HEK293T (cell line): ENCODE measurements around the gene CDCP1.

Experiments
- ARNT ChIP-seq: fragments of 450-650 bp; IDR thresholded peaks from 2 replicates; pipeline ENCODE4 v1.6.1; 2017; ENCODE audit warnings: mild to moderate bottlenecking
- BHLHE40 ChIP-seq: fragments of 450-650 bp; IDR thresholded peaks from 2 replicates; pipeline ENCODE4 v1.6.1; 2016; ENCODE audit warnings: mild to moderate bottlenecking, moderate library complexity, borderline replicate concordance
- CTBP1 ChIP-seq: fragments of 450-650 bp; IDR thresholded peaks from 2 replicates; pipeline ENCODE4 v1.6.1; 2016; ENCODE audit warnings: borderline replicate concordance
- ELF4 ChIP-seq: fragments of 450-650 bp; IDR thresholded peaks from 2 replicates; pipeline ENCODE4 v1.6.1; 2017; ENCODE audit warnings: antibody characterized with exemption
- FOXA1 ChIP-seq: fragments of 450-650 bp; IDR thresholded peaks from 2 replicates; pipeline ENCODE4 v1.6.1; 2016; ENCODE audit warnings: mild to moderate bottlenecking
- FOXK2 ChIP-seq: fragments of 450-650 bp; IDR thresholded peaks from 2 replicates; pipeline ENCODE4 v1.6.1; 2016; ENCODE audit warnings: mild to moderate bottlenecking
- FOXM1 ChIP-seq: fragments of 450-650 bp; IDR thresholded peaks from 2 replicates; pipeline ENCODE4 v1.6.1; 2017; ENCODE audit warnings: mild to moderate bottlenecking, borderline replicate concordance
- HDGF ChIP-seq: fragments of 450-650 bp; IDR thresholded peaks from 2 replicates; pipeline ENCODE4 v1.6.1; 2017; ENCODE audit warnings: antibody characterized with exemption, borderline replicate concordance
- L3MBTL2 ChIP-seq: fragments of 450-650 bp; conservative IDR thresholded peaks from 2 replicates; pipeline ENCODE4 v1.6.1; 2016; ENCODE audit warnings: mild to moderate bottlenecking
- SP1 ChIP-seq: fragments of 450-650 bp; IDR thresholded peaks from 2 replicates; pipeline ENCODE4 v1.6.1; 2017
- SUZ12 ChIP-seq: fragments of 450-650 bp; IDR thresholded peaks from 2 replicates; pipeline ENCODE4 v1.6.1; 2016; ENCODE audit warnings: mild to moderate bottlenecking
- TF ChIP-seq, protein P1 (sequence below): fragments of 450-650 bp; IDR thresholded peaks from 2 replicates; pipeline ENCODE4 v1.6.1; 2016

DNA sequence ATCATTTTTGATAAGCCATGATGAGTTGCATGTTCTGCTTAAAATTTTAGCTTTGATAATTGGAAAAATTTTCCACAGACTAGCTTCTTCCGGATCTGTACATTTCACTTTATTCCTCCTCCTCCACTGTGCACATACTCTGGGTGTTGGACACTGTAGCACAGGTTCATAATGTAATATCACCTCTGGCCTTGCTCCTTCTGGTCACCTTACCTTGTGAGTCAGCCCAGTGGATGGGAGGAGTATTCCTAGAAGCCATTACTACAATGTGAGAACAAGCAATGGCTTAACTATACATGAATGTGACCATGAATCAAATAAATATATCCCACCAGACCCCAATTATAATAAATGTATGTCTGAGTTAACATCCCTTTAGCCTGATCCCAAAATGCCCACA lies 6.1 kb upstream of the CDCP1 start:
- TF ChIP-seq BHLHE40 (no peak), ELF4 (no peak), L3MBTL2 (no peak), SUZ12 (no peak), FOXA1 (no peak), CTBP1 (no peak), ARNT (no peak), HDGF (no peak), SP1 (no peak), FOXM1 (no peak), FOXK2 (no peak)
- TF ChIP-seq, protein P1, sequence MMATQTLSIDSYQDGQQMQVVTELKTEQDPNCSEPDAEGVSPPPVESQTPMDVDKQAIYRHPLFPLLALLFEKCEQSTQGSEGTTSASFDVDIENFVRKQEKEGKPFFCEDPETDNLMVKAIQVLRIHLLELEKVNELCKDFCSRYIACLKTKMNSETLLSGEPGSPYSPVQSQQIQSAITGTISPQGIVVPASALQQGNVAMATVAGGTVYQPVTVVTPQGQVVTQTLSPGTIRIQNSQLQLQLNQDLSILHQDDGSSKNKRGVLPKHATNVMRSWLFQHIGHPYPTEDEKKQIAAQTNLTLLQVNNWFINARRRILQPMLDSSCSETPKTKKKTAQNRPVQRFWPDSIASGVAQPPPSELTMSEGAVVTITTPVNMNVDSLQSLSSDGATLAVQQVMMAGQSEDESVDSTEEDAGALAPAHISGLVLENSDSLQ: no peak
